ENCODE measurements around the gene C7orf33. TPM values are rescaled to one million over a fixed set of nuclear protein-coding genes. Genes with fewer than 3 reads are reported as not detected.

Gene C7orf33, protein sequence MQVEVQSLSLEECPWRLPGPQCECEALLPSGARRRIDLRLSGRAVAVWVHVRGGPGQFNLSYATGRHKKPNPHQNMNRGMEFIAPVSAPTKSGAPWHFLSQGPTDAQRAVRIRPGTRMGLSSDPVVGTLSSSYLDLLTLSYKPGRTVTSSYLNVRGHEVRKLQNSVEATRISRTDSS
- not detected for total RNA-seq

DNA sequence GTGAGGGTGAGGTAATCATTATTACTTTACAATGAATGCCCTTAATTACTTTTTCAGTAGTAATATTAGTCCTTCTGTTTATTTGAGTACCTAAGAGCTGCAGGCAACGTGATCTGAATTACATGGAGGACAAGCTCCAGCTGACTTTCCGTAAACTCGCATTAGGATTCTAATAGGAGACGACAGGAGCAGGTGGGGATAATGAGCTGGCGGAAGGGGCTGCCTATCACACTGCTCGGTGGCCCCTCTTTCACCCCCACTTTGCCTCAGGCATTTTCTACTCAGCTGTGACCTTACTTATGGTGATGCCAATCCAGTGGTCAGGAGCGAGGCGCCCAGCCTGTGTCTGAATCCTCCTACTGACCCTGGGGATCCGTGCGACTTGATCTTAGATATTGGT, at the start of gene C7orf33:
Gene C7orf33, plus strand, starts transcription at position 296 of the 400 bp plus-strand sequence. CDS start 160 bp downstream, outside the sequence.
- no peak within 1 kb of the TSS for H3K27ac ChIP-seq
- H3K4me1 ChIP-seq, result no peaks in the 10 kb centered on the region
- DNase-seq, result no peak
- H3K36me3 ChIP-seq, result no peaks in the 10 kb centered on the region
- H3K4me3 ChIP-seq, result no peak within 1 kb of the TSS
- H3K9me3 ChIP-seq, result no peaks in the 10 kb centered on the region
- intact Hi-C loops (cut with DNase I; ENCODE audit: low total_unique reads), result no loop called here
- no peaks in the 10 kb centered on the region for H3K27me3 ChIP-seq
- TF ChIP-seq, protein P1, sequence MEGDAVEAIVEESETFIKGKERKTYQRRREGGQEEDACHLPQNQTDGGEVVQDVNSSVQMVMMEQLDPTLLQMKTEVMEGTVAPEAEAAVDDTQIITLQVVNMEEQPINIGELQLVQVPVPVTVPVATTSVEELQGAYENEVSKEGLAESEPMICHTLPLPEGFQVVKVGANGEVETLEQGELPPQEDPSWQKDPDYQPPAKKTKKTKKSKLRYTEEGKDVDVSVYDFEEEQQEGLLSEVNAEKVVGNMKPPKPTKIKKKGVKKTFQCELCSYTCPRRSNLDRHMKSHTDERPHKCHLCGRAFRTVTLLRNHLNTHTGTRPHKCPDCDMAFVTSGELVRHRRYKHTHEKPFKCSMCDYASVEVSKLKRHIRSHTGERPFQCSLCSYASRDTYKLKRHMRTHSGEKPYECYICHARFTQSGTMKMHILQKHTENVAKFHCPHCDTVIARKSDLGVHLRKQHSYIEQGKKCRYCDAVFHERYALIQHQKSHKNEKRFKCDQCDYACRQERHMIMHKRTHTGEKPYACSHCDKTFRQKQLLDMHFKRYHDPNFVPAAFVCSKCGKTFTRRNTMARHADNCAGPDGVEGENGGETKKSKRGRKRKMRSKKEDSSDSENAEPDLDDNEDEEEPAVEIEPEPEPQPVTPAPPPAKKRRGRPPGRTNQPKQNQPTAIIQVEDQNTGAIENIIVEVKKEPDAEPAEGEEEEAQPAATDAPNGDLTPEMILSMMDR (IDR thresholded peaks at IDR 0.05), result no peak
- no peak for TF ChIP-seq POLR2A (IDR thresholded peaks at IDR 0.05)

GRCh38 chr7:148541891-148542504, 48.6 kb upstream of the C7orf33 start:
- no peaks in the 10 kb centered on the region for H3K27me3 ChIP-seq
- intact Hi-C loops (cut with DNase I; ENCODE audit: low total_unique reads), result no loop called here
- H3K4me1 ChIP-seq, result no peaks in the 10 kb centered on the region
- H3K36me3 ChIP-seq, result no peaks in the 10 kb centered on the region
- no peak overlapping the region for H3K4me3 ChIP-seq
- TF ChIP-seq POLR2A (IDR thresholded peaks at IDR 0.05), result no peak
- TF ChIP-seq, protein P1 (IDR thresholded peaks at IDR 0.05), result no peak
- DNase-seq, result no peak
- no peak overlapping the region for H3K27ac ChIP-seq
- no peaks in the 10 kb centered on the region for H3K9me3 ChIP-seq

DNA sequence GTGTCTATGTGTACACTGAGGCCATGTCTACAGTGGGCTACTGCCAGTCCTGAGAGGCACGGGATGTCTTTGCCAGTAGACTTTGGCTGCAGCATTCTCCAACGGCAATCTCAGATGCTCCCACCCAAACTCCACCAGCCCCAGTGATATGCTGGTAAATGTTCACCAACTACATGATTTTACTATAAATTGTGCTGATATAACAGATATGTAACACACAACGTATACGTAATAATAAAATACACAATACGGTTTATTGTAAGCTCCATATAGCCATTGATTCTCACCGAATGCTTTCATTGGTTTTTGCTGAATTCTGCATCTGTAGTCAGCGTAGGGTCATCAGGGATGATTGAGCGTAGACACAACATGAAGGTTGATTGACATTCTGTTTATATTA, 47.3 kb upstream of the C7orf33 start:
- no peak for DNase-seq
- TF ChIP-seq POLR2A (IDR thresholded peaks at IDR 0.05), result no peak
- TF ChIP-seq, protein P1 (IDR thresholded peaks at IDR 0.05), result no peak
- Histone ChIP-seq H3K36me3 (no peaks in the 10 kb centered on the region), H3K9me3 (no peaks in the 10 kb centered on the region), H3K4me1 (no peaks in the 10 kb centered on the region), H3K27me3 (no peaks in the 10 kb centered on the region), H3K27ac (no peak overlapping the region), H3K4me3 (no peak overlapping the region)
- intact Hi-C loops (cut with DNase I; ENCODE audit: low total_unique reads), result no loop called here

GRCh38 chr7:148545172-148545571, 45.4 kb upstream of the C7orf33 start:
- intact Hi-C loops (cut with DNase I; ENCODE audit: low total_unique reads), result no loop called here
- H3K9me3 ChIP-seq, result no peaks in the 10 kb centered on the region
- H3K27ac ChIP-seq, result no peak overlapping the region
- no peaks in the 10 kb centered on the region for H3K36me3 ChIP-seq
- no peaks in the 10 kb centered on the region for H3K4me1 ChIP-seq
- no peak for DNase-seq
- no peak overlapping the region for H3K4me3 ChIP-seq
- H3K27me3 ChIP-seq, result no peaks in the 10 kb centered on the region
- no peak for TF ChIP-seq POLR2A (IDR thresholded peaks at IDR 0.05)
- TF ChIP-seq, protein P1 (IDR thresholded peaks at IDR 0.05), result no peak

GRCh38 chr7:148545932-148546331, 44.6 kb upstream of the C7orf33 start:
- intact Hi-C loops (cut with DNase I; ENCODE audit: low total_unique reads), result no loop called here
- no peak for DNase-seq
- Histone ChIP-seq H3K4me3 (no peak overlapping the region), H3K27me3 (no peaks in the 10 kb centered on the region), H3K4me1 (no peaks in the 10 kb centered on the region), H3K27ac (no peak overlapping the region), H3K36me3 (no peaks in the 10 kb centered on the region), H3K9me3 (no peaks in the 10 kb centered on the region)
- no peak for TF ChIP-seq POLR2A (IDR thresholded peaks at IDR 0.05)
- TF ChIP-seq, protein P1 (IDR thresholded peaks at IDR 0.05), result no peak
